Gastroesophageal sphincter (tissue), 4 donors: Measurements from ENCODE around the gene MAPT. TPM values are rescaled to one million over a fixed set of nuclear protein-coding genes. Genes with fewer than 3 reads are reported as not detected.

ENCODE experiments used
- ATAC-seq: fragments of 150-250 bp; one replicate; pipeline ENCODE4 v1.9.1; 2016; ENCODE audit warnings: mild to moderate bottlenecking, moderate library complexity
- H3K27ac ChIP-seq, 4 donors: fragments of 200-600 bp; sonication (generic) in 3 of 4; 1 replicate in 3 of 4; 2 replicates in 1 of 4; pipeline ENCODE4 v1.5.1; 2016 to 2019
- H3K27me3 ChIP-seq: fragments of 200-600 bp; sonication (generic); one replicate; pipeline ENCODE4 v1.5.1; 2019
- H3K36me3 ChIP-seq, 2 donors: fragments of 200-600 bp; sonication (generic); one replicate each; pipeline ENCODE4 v1.5.1; 2019; ENCODE audit warnings: control low read depth in 1 of 2
- H3K4me1 ChIP-seq, 3 donors: fragments of 200-600 bp; sonication (generic); 1 replicate in 2 of 3; 2 replicates in 1 of 3; pipeline ENCODE4 v1.5.1; 2016 to 2019; ENCODE audit warnings: control low read depth in 2 of 3
- H3K4me3 ChIP-seq, 2 donors: fragments of 200-600 bp; sonication (generic); one replicate each; pipeline ENCODE4 v1.5.1; 2019; ENCODE audit warnings: mild to moderate bottlenecking in 1 of 2, moderate library complexity in 1 of 2
- H3K9me3 ChIP-seq, 3 donors: fragments of 200-600 bp; sonication (generic); one replicate each; pipeline ENCODE4 v1.5.1; 2017 to 2019; ENCODE audit warnings: control low read depth in 2 of 3
- CTCF ChIP-seq, 4 experiments: fragments of 200-600 bp in 2 of 4; fragments of 450-650 bp in 2 of 4; sonication (generic) in 1 of 4; IDR thresholded peaks; one replicate each; pipeline ENCODE4 v1.5.1; 2017 to 2019; ENCODE audit warnings: antibody characterized with exemption in 4 of 4, mild to moderate bottlenecking in 2 of 4, moderate library complexity in 2 of 4
- EP300 ChIP-seq: sonication (generic); formaldehyde crosslinking; IDR thresholded peaks from one replicate; pipeline ENCODE4 v1.6.1; 2017; ENCODE audit warnings: antibody characterized with exemption, mild to moderate bottlenecking
- POLR2A ChIP-seq, 2 donors: fragments of 450-650 bp; IDR thresholded peaks; one replicate each; pipeline ENCODE4 v1.6.1; 2017; ENCODE audit warnings: antibody characterized with exemption in 2 of 2, mild to moderate bottlenecking in 2 of 2, moderate library complexity in 1 of 2
- POLR2AphosphoS5 ChIP-seq: sonication (generic); formaldehyde crosslinking; IDR thresholded peaks from one replicate; pipeline ENCODE4 v1.6.1; 2017; ENCODE audit warnings: antibody characterized with exemption
- WGBS, 2 donors: methylation state at CpG; one replicate each; pipeline ENCODE4 v1.1.5; 2018; ENCODE audit warnings: low coverage in 1 of 2; 5-methylcytosine and 5-hydroxymethylcytosine counted together
- total RNA-seq, 4 donors: library from RNA; depleted of rRNA; stranded (reverse); fragments of >200 nt; gene quantifications; one replicate each; pipeline ENCODE4 v1.1.0, GENCODE V29; 2016

MAPT gene
- total RNA-seq, 4 donors from 2014 or later, result 3.4 to 12.2 (median 8.5) TPM

- no peaks in the 10 kb centered on the region for H3K4me1 ChIP-seq
- H3K9me3 ChIP-seq, result peaks cover 0 to 8% (median 0%) of the 10 kb centered on the region in 3 donors
- TF ChIP-seq POLR2A (IDR thresholded peaks at IDR 0.05), result no peak
- TF ChIP-seq EP300, result no peak
- TF ChIP-seq CTCF (IDR thresholded peaks at IDR 0.05), result no peak
- TF ChIP-seq POLR2AphosphoS5, result no peak
- no peak overlapping the region for H3K27ac ChIP-seq
- WGBS, 2 donors, result 20 to 92% methylated on average over 2 of the region's 5 CpGs
- H3K36me3 ChIP-seq, result no peaks in the 10 kb centered on the region
- no peak for ATAC-seq
- peaks cover 6% of the 10 kb centered on the region for H3K27me3 ChIP-seq
- no peak overlapping the region for H3K4me3 ChIP-seq
Measured at GRCh38 chr17:45888392-45888791, 6.0 kb upstream of the MAPT start.

- H3K36me3 ChIP-seq, result no peaks in the 10 kb centered on the region
- peaks cover under 1% of the 10 kb centered on the region for H3K27me3 ChIP-seq
- peaks cover 0 to 7% (median 0%) of the 10 kb centered on the region in 3 donors for H3K4me1 ChIP-seq
- ATAC-seq, result no peak
- peaks cover 0 to under 1% (median 0%) of the 10 kb centered on the region in 3 donors for H3K9me3 ChIP-seq
- H3K4me3 ChIP-seq, result no peak overlapping the region
- H3K27ac ChIP-seq, result no peak overlapping the region
- TF ChIP-seq POLR2AphosphoS5 (no peak), EP300 (no peak), CTCF (IDR thresholded peaks at IDR 0.05) (no peak), POLR2A (IDR thresholded peaks at IDR 0.05) (no peak)
- 0 to 53% methylated on average over 1 to 3 of the region's 4 CpGs for WGBS, 2 donors
Measured at GRCh38 chr17:45889579-45889978, 4.8 kb upstream of the MAPT start.

- TF ChIP-seq POLR2AphosphoS5 (no peak), POLR2A (IDR thresholded peaks at IDR 0.05) (no peak), CTCF (IDR thresholded peaks at IDR 0.05) (no peak), EP300 (no peak)
- no peaks in the 10 kb centered on the region for H3K36me3 ChIP-seq
- H3K27me3 ChIP-seq, result peaks cover 39% of the 10 kb centered on the region
- no peak for ATAC-seq
- no peaks in the 10 kb centered on the region for H3K9me3 ChIP-seq
- WGBS, 2 donors, result 34 to 39% methylated on average over 5 to 7 of the region's 7 CpGs
- peak overlapping the region in 2 of 4 donors; percentile 78 to 79 for H3K27ac ChIP-seq
- peaks cover 0 to 39% (median 24%) of the 10 kb centered on the region in 3 donors for H3K4me1 ChIP-seq
- peak overlapping the region; percentile 66 to 85 for H3K4me3 ChIP-seq
Measured at GRCh38 chr17:45893725-45894021, 681 bp upstream of the MAPT start.

GRCh38 chr17:45895304-45895968, 1.1 kb downstream of the MAPT start:
- no peak for TF ChIP-seq POLR2A (IDR thresholded peaks at IDR 0.05)
- TF ChIP-seq CTCF (IDR thresholded peaks at IDR 0.05), result peak in 1 of 4 experiments; percentile 10
- Histone ChIP-seq H3K27ac (no peak overlapping the region), H3K4me3 (peak overlapping the region; percentile 66 to 85), H3K4me1 (peaks cover 0 to 39% (median 24%) of the 10 kb centered on the region in 3 donors), H3K36me3 (no peaks in the 10 kb centered on the region), H3K9me3 (no peaks in the 10 kb centered on the region), H3K27me3 (peaks cover 48% of the 10 kb centered on the region)
- 0 to 1% methylated on average over 1 to 21 of the region's 63 CpGs for WGBS, 2 donors
- no peak for ATAC-seq
